Measurements from ENCODE around the gene C1D.

GRCh38 chr2:68086166-68086565, 23.4 kb upstream of the C1D start:
- TF ChIP-seq CTCF (IDR thresholded peaks at IDR 0.05; ENCODE audit: extremely low read depth in 1 of 2, insufficient read depth in 1 of 2, low read depth in 1 of 2, low read length in 2 of 2) (no peak), POLR2A (IDR thresholded peaks at IDR 0.05; ENCODE audit: low read depth, low read length) (no peak)
